ENCODE data around the gene TAF11L12.
"Not testable (repeated sequence)": the region's sequence is repeated elsewhere in the genome, so short reads cannot be mapped to it uniquely, and the experiment has no call there.

Gene TAF11L12

DNA sequence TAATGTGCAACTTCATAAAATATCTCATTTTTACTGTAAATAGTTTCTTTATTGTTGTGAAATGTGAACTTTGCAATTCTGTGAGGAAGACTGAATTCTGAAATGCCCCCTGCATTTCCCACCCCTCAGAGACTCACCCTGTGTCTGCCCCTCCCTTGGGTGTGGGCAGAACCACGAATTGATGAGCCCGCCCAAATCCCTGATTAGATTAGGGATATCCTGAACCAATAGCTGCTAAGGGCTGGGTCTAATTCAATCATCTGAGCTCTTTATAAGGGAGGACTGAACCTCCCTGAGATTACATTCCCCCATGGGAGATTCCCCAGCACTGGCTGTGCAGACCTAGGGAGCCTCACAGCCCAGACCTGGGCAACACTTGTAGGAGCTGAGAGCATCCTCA, at the start of gene TAF11L12:
TAF11L12 (plus strand) TSS at position 301 of the 400 bp plus-strand sequence.
- DNase-seq, result not testable (repeated sequence)

DNA sequence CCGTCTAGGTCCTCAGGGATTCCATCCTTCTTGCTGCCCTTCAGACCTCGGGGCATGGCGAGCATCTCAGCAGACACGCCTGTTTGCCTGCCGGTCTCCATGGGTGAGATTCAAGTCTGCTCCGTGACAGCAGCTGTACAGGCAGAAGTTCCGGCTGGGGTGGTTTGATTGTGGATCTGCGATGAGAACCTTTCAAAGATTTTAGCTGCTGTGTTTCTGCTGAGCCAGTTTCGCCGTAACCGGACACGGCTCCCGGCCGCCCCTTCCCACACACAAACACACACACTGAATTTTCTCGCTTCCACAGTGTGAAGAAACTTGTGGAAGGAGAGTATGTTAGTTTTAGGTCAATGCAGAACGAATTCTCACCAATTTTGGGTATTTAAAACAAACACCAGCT, 24.5 kb upstream of the TAF11L12 start, which contains the start of gene TAF11L7:
TAF11L7 (minus strand) TSS at position 101 of the 400 bp plus-strand sequence.
- not testable (repeated sequence) for DNase-seq

DNA sequence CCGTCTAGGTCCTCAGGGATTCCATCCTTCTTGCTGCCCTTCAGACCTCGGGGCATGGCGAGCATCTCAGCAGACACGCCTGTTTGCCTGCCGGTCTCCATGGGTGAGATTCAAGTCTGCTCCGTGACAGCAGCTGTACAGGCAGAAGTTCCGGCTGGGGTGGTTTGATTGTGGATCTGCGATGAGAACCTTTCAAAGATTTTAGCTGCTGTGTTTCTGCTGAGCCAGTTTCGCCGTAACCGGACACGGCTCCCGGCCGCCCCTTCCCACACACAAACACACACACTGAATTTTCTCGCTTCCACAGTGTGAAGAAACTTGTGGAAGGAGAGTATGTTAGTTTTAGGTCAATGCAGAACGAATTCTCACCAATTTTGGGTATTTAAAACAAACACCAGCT, 19.3 kb upstream of the TAF11L12 start, which contains the start of gene TAF11L8:
TAF11L8 (minus strand) TSS at position 101 of the 400 bp plus-strand sequence.
- DNase-seq, result not testable (repeated sequence)

DNA sequence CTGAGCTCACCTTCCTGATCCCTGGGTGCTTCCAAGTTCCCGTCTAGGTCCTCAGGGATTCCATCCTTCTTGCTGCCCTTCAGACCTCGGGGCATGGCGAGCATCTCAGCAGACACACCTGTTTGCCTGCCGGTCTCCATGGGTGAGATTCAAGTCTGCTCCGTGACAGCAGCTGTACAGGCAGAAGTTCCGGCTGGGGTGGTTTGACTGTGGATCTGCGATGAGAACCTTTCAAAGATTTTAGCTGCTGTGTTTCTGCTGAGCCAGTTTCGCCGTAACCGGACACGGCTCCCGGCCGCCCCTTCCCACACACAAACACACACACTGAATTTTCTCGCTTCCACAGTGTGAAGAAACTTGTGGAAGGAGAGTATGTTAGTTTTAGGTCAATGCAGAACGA, 15.9 kb upstream of the TAF11L12 start, which contains the start of gene TAF11L9:
TAF11L9 (minus strand) TSS at position 140 of the 400 bp plus-strand sequence.
- DNase-seq, result not testable (repeated sequence)

DNA sequence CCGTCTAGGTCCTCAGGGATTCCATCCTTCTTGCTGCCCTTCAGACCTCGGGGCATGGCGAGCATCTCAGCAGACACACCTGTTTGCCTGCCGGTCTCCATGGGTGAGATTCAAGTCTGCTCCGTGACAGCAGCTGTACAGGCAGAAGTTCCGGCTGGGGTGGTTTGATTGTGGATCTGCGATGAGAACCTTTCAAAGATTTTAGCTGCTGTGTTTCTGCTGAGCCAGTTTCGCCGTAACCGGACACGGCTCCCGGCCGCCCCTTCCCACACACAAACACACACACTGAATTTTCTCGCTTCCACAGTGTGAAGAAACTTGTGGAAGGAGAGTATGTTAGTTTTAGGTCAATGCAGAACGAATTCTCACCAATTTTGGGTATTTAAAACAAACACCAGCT, 12.5 kb upstream of the TAF11L12 start, which contains the start of gene TAF11L10:
TAF11L10 (minus strand) TSS at position 101 of the 400 bp plus-strand sequence.
- not testable (repeated sequence) for DNase-seq

DNA sequence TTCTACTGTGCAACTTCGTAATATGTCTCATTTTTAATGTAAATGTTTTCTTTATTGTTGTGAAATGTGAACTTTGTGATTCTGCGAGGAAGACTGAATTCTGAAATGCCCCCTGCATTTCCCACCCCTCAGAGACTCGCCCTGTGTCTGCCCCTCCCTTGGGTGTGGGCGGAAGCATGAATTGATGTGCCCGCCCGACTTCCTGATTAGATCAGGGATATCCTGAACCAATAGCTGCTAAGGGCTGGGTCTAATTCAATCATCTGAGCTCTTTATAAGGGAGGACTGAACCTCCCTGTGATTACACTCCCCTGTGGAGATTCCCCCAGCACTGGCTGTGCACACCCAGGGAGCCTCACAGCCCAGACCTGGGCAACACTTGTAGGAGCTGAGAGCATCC, 6.3 kb upstream of the TAF11L12 start, which contains the start of gene TAF11L11:
TAF11L11 (plus strand) TSS at position 304 of the 400 bp plus-strand sequence.
- DNase-seq, result not testable (repeated sequence)

DNA sequence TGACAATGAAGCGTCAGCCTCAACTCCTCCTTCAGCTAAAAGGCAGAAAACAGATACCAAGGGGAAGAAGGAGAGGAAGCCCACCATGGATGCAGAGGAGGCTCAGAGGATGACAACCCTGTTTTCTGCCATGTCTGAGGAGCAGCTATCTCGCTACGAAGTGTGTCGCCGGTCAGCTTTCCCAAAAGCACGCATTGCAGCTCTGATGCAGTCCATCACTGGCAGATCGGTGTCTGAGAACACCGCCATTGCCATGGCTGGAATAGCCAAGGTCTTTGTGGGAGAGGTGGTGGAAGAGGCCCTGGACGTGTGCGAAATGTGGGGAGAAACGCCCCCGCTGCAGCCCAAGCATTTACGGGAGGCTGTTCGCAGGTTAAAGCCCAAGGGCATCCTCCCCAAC, 5.2 kb upstream of the TAF11L12 start:
- no peak for DNase-seq

DNA sequence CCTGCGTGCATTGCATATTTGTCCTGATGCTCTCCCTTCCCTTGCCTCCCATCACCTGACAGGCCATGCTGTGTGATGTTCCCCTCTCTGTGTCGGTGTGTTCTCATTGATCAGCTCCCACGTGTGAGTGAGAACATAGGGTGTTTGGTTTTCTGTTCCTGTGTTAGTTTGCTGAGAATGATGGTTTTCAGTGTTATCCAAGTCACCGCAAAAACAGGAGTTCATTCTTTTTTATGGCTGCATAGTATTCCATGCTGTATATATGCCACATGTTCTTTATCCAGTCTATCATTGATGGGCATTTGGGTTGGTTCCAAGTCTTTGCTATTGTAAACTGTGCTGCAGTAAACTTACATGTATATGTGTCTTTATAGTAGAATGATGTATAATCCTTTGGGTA, 2.7 kb upstream of the TAF11L12 start:
- not testable (repeated sequence) for DNase-seq

DNA sequence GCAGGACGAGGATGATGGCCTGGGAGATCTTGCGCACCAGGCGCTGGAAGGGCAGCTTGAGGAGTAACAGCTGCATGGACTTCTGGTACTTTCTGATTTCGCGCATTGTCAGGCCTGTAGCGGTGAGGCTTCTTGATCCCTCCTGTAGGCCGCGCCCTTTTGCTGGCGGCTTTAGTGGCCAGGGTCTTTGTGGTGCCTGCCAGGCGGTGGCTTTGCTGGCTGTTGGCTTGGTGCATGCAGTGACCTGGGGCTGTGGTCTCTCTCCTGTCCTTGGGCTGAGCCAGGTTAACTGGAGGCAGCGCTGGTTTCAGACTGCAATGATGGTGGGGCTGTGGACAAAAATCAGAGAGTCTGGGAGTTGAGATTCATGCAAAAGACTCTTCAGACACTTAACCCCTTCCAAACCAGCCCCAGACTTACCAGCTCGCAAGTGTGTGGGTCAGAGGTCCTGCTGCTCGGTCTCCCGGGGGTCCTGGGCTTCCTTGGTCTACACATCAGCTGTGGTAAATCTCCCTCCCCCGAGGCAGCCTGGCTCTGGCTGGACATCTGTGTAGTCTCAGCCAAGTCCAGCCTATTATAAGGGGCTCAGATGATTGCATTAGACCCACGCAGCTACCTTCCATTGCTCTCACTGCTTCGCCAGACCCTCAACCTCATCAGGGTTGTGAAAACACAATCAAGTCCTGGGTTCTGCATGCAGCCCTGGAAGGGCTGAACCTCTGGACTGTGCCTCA, 4.8 kb downstream of the TAF11L12 start:
- no peak for DNase-seq

DNA sequence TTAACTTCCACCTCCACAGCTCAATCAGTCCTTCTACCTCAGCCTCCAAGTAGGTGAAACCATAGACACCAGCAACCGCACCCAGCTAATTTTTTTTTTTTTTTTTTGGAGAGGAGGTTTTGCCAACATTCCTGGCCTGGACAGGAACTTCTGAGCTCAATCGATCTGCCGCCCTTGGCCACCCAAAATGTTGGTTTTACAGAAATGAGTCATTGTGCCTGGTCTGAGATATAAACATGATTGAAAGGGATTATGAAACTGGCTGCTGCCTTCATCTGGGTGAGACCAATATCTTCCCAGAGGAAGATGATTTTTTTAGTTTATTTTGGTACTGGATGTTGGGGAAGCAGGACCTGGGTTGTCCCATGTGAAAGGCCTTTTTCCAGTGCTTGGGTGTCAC, 9.2 kb downstream of the TAF11L12 start:
- DNase-seq, result no peak

DNA sequence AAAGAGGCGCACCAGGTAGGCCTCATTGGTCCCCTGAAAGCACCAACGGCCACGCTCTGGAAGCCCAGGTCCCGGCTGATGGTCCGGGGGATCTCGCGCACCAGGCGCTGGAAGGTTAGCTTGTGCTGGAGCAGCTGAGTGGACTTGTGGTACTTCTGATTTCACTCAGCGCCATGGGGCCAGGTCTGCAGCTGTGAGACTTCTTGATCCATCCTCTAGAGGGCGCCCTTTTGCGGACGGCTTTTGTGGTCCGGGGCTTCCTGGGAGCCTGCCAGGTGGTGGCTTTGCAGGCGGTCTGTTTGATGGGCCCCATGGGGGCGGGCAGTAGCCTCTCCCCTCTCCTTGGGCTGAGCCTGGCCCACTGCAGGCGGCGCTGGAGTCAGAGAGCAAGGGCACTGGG, 10.4 kb downstream of the TAF11L12 start:
- no peak for DNase-seq

DNA sequence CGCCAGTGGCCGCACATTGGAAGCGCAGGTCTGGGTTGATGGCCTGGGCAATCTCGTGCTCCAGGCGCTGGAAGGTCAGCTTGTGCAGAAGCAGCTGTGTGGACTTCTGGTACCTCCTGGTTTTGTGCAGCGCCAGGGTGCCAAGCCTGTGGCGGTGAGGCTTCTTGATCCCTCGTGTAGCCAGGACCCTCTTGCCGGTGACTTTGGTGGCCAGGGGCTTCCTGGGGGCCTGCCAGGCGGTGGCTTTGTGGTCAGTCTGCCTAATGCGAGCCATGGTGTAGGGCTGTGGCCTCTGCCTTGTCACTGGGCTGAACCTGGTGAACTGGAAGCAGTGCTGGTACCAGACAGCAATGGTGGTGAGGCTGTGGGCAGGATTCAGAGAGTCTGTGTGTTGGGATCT, 15.5 kb downstream of the TAF11L12 start:
- DNase-seq, result no peak

DNA sequence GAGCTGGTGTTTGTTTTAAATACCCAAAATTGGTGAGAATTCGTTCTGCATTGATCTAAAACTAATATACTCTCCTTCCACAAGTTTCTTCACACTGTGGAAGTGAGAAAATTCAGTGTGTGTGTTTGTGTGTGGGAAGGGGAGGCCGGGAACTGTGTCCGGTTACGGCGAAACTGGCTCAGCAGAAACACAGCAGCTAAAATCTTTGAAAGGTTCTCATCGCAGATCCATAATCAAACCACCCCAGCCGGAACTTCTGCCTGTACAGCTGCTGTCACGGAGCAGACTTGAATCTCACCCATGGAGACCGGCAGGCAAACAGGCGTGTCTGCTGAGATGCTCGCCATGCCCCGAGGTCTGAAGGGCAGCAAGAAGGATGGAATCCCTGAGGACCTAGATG, 21.6 kb downstream of the TAF11L12 start, which contains the start of gene TAF11L13:
TAF11L13 (plus strand) TSS at position 301 of the 400 bp plus-strand sequence.
- DNase-seq, result not testable (repeated sequence)

DNA sequence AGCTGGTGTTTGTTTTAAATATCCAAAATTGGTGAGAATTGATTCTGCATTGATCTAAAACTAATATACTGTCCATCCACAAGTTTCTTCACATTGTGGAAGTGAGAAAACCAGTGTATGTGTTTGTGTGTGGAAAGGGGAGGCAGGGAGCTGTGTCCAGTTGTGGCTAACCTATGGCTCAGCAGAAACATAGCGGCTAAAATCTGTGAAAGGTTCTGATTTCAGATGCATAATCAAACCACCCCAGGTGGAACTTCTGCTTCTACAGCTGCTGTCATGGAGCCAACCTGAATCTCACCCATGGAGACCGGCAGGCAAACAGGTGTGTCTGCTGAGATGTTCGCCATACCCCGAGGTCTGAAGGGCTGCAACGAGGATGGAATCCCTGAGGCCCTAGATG, 24.0 kb downstream of the TAF11L12 start, which contains the start of gene TAF11L14:
TAF11L14 (plus strand) TSS at position 301 of the 400 bp plus-strand sequence.
- DNase-seq, result no peak

DNA sequence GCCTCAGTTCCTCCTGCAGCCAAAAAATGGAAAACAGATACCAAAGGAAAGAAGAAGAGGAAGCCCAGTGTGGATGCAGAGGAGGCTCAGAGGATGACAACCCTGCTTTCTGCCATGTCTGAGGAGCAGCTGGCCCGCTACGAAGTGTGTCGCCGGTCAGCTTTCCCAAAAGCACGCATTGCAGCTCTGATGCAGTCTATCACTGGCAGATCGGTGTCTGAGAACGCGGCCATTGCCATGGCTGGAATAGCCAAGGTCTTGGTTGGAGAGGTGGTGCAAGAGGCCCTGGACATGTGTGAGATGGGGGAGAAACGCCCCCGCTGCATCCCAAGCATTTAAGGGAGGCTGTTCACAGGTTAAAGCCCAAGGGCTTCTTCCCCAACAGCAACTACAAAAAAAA, 39.0 kb downstream of the TAF11L12 start:
- DNase-seq, result not testable (repeated sequence)

DNA sequence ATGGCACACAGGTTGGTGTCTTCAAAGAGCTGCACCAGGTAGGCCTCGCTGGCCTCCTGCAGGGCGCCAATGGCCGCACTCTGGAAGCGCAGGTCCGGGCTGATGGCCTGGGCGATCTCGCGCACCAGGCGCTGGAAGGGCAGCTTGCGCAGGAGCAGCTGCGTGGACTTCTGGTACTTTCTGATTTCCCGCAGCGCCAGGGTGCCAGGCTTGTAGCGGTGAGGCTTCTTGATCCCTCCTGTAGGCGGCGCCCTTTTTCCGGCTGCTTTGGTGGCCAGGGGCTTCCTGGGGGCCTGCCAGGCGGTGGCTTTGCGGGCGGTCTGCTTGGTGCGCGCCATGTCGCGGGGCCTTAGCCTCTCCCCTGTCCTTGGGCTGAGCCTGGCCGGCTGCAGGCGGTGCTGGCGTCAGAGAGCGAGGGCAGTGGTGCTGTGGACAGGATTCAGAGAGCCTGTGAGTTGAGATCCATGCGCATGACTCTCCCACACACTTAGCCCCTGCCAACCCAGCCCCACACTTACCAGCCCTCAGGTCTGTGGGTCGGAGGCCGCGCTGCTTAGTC, 45.1 kb downstream of the TAF11L12 start:
- not testable (repeated sequence) for DNase-seq

DNA sequence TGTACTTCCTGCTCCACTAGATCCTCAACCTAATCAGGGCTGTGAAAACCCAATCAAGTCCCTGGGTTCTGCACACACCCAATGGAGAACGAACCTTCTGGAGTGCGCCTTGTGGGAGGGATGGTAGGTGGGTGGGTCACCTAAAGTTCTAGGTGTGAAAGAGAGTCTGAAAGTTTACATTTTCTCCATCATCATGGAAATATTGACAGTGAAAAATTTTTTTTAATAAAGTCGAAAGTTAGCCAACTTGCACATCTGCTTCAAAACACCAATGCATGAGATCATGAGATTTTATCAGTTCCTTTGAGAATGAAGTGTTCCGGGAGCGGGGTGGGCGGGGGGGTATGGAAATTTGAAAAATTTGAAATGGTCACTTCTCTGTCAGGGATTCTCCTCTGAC, 45.7 kb downstream of the TAF11L12 start:
- DNase-seq, result no peak

Data from stimulated activated CD4-positive, alpha-beta T cell treated with anti-CD3 and anti-CD28 coated beads, Interleukin-2, amount 100 ng/mL, for 48 hours (primary cell).